ENCODE results near the gene TRIL.

Gene TRIL

DNA sequence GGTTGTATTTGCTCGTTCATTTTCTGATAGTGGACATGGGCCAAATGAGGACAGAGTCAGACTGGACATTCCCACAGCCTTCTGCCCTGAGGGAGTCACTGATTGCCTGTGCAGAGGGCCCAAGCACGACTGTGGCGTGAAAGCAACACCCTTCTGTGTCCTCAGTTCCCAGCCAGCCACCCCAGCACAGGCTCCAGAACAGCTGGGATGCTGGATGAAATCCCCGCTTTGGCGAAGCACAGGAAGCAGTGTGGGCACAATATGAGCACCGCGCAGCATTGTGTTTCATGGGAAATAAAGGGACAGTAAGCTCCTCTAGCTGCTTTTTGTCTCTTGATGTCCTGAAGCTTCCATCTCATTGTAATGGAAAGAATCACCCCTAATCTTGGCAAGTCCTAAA is 20.5 kb downstream of the TRIL start:
- no peak for DNase-seq

DNA sequence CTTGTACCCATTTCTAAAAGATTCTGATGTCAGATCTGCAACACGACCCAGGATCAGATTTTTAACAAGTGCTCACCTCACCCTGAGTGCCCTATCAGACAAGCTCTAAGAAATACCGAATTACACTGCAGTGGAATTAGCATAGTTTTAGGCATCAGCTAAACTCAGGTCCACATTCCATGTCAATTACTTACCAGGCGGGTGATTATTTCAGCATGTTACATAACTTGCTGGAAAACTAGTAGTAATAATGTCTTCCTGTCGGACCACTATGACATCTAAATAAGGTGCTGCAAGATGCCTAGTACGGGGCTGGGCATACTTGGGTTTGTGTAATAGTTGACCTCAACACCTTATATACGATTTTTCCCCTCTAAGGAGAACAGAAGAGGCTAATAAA is 21.0 kb downstream of the TRIL start:
- DNase-seq: peak; percentile 59

DNA sequence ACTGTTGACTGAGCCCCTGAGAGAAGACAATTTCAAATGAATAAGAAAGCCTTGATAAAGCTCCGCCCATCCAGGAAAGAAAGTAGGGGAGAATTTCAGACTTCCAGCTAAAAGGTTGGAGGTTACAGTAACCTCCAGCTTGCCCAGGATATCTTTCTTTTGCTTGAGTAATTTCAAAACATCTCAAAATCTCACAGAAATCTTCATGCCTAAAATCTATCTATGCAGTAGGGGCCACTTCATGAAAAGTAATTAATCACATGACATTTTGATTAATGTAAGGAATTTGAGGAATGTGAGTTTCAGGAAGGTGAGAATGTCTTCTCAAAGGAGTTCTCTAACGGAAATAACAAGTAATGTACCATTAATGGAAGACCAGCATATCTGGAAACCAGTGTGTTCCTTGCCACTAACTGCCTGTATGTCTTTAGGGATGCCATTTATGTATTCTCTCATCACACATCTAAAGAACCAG is 24.2 kb downstream of the TRIL start:
- DNase-seq: peak; percentile 36

- DNase-seq: no peak
These were observed 26.6 kb downstream of the TRIL start for GRCh38 chr7:28931565-28931964.

DNA sequence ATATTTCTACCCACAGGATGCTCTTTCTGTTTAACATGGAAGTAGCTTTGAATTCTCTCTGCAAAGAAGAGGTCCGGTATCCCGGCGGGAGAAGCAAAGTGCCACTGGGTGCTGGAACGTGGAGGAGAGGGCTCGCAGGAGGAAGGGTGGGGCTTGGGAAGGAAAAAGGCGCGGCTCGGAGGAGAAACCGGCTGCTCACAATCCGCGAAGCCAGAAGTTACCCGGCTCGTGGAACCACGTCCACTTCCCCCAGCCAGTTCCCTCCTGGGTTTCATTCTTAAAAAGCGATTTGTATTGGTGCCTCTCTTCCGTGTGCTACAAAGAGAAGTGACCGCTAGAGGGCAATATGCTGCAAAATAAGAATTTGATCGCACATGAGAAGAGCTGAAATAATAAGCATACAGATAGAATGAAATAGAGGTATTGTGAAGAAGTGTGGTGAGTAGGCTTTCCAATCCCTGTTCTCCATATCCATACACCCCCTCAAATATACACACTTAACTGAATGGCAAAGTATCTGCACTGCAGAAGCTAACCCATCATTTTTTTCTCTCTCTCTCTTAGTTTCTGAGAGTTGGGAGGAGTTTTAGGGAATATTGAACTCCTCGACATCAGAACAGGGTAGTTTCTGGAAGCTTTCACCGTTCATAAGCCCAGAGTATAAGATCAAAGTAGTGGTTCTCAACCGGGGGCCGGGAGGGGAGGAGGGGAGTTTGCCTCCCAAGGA is 31.1 kb downstream of the TRIL start:
- peak; percentile 87 for DNase-seq

DNA sequence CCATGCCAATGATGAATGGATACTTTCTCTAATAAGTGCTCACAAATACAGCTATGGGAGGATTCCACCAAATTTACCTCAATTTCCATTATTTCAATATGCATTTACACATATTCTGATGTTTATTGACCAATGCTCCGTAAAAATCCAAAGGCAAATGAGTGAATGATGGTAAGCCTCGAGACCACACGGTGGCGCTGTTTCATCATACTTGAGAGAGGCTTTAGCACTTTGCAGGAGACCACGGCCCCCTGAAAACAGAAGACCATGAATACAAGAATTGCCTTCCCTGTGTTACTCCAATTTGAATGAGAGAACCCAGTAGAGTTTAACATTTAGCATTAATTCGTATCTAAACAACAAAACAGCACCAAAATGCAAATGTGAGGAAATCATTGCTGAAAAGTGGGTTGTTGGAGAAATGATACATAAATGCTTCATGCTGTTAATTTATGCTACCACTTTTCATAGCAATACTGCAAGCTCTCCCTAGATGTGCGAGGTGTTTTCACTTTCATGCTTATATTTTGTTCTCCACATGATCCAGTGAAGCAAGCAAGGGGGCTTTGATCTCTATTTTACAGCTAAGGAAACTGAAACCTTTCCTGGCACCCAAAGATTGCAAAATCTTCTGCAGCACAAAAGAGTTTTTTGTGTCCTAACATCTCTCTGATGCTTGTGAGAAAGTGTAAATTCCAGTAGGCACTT is 35.4 kb downstream of the TRIL start:
- peak; percentile 64 for DNase-seq

DNA sequence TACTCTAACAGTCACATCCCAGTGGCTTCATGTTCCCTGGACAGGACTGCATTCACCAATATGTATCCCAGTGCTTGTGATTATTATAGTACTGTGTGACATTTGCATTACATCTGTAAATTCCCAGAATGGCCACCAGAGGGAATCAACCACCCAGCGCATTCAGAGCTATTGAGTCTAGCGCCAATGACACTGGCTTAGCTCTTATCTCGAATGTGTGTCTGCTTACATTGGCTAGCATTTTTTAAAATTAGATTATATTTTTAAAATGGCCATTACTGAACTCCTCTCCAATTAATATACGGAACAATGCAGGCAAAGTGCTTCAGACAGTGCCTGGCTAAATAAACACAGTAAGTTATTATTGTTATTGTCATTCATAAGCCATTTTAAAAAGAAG is 36.3 kb downstream of the TRIL start:
- DNase-seq: peak; percentile 68

- no peak for DNase-seq
These were observed 37.7 kb downstream of the TRIL start for GRCh38 chr7:28920424-28920823.

GRCh38 chr7:28919510-28919909 is 38.6 kb downstream of the TRIL start:
- DNase-seq: no peak

- no peak for DNase-seq
These were observed 49.4 kb downstream of the TRIL start for GRCh38 chr7:28908775-28909174.

DNA sequence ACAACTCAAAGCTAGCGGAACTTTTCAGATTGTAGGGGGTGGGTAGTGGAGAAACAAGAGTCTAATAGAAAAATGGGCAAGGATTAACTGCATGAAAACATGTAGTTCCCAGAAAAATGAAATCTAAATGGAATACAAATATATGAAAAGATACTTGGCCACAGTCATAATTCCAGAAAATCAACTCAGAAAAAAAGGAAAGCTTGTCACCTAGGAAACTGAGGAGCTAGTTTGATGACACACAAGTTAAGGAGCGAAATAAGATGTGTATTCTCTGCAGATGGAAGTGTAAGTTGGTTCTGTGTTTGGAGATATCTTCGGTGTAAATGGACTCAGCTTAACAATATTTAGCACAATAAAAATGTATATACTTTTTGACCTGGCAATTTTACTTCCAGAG is 52.7 kb downstream of the TRIL start:
- no peak for DNase-seq

- no peak for DNase-seq
These were observed 53.5 kb downstream of the TRIL start for GRCh38 chr7:28904578-28905048.

DNA sequence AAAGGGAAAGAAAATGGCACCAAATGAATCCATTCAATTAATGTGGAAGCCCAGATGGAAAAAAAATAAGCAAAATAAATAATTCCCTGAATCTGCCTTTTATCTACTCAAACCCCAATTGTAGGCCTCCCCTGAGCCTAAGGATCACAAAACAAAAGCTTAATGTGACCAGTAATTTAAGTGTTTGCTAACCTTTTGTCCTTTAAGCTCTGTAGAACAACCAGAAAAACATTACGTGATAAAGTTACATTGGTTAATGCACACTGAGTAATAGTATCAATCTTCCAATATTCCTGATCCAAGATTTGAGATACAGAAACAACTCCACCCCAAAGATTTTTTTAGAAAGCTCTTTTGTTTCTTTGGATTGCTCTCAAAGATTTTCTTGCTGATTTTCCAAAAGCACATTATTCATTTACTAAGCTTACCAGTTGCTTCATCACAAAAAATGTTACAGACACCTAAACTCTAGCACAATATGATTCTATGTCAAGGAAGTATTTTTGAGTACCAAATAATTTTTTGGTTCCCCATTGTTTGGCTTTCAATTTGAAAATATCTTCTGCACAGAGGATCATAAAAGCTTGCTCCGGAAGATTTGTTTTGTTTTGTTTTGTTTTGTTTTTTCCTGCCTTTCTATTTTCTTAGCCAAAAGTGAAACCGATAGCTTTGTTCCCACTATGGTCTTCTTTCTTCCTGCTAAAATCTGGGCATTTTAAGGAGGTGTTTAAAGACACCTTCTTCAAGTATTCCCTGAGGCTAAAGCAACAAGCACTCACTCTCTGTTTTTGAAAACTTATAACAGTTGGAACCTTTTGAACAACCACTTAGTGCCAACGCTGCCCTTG is 54.2 kb downstream of the TRIL start:
- DNase-seq: no peak

All from fibroblast of skin of right biceps (primary cell).